Natural killer cell (primary cell): ENCODE results near the gene MAN1A1. TPM values are rescaled to one million over a fixed set of nuclear protein-coding genes. Genes with fewer than 3 reads are reported as not detected.
A peak's percentile ranks its signal among the peaks of the same experiment; 100 is the strongest.

ENCODE experiments used
- ATAC-seq, 3 donors: fragments of 150-1000 bp in 2 of 3; fragments of 200-7000 bp in 1 of 3; cut with Tn5 transposase; 1 replicate in 1 of 3; 2 replicates in 2 of 3; pipeline ENCODE4 v1.10.0; 2021; ENCODE audit warnings: mild to moderate bottlenecking in 2 of 3, moderate library complexity in 2 of 3
- DNase-seq, 2 donors: peaks; one replicate each; pipeline versions ENCODE4 v3.0.0 to v3.0.0-alpha.2; 2013 to 2021; ENCODE audit warnings: mixed read lengths in 1 of 2
- H3K27ac ChIP-seq: one replicate; pipeline ENCODE4 v1.5.1; 2013; ENCODE audit warnings: mild to moderate bottlenecking, low read length
- H3K27me3 ChIP-seq: one replicate; pipeline ENCODE4 v1.6.1; 2013; ENCODE audit warnings: low read length; ENCODE audit not compliant: control insufficient read depth, insufficient read depth
- H3K36me3 ChIP-seq: one replicate; pipeline ENCODE4 v1.6.1; 2013; ENCODE audit warnings: low read length; ENCODE audit not compliant: control insufficient read depth, insufficient read depth
- H3K4me1 ChIP-seq: one replicate; pipeline ENCODE4 v1.6.1; 2013; ENCODE audit warnings: low read length; ENCODE audit not compliant: control insufficient read depth, insufficient read depth
- H3K4me3 ChIP-seq: one replicate; pipeline ENCODE4 v1.5.1; 2013; ENCODE audit warnings: low read length
- H3K9me3 ChIP-seq: one replicate; pipeline ENCODE4 v1.6.1; 2013; ENCODE audit warnings: low read length; ENCODE audit not compliant: control insufficient read depth, insufficient read depth
- H3K27ac Mint-ChIP-seq, 2 donors: one replicate each; pipeline ENCODE4 v1.8.0; 2022; ENCODE audit warnings: mild to moderate bottlenecking in 2 of 2, mixed read lengths in 2 of 2, moderate library complexity in 1 of 2
- H3K27me3 Mint-ChIP-seq, 2 donors: one replicate each; pipeline ENCODE4 v1.8.0; 2022; ENCODE audit warnings: low read depth in 2 of 2, mixed read lengths in 2 of 2
- H3K36me3 Mint-ChIP-seq: one replicate; pipeline ENCODE4 v1.8.0; 2022; ENCODE audit warnings: mixed read lengths
- H3K4me1 Mint-ChIP-seq, 2 donors: one replicate each; pipeline ENCODE4 v1.8.0; 2022; ENCODE audit warnings: mixed read lengths in 2 of 2
- H3K4me3 Mint-ChIP-seq: one replicate; pipeline ENCODE4 v1.8.0; 2022; ENCODE audit warnings: mild to moderate bottlenecking, moderate library complexity, mixed read lengths
- H3K9me3 Mint-ChIP-seq, 2 donors: one replicate each; pipeline ENCODE4 v1.8.0; 2022; ENCODE audit warnings: mixed read lengths in 2 of 2
- CTCF ChIP-seq: fragments of 200-600 bp; IDR thresholded peaks from one replicate; pipeline ENCODE4 v1.8.0; 2022; ENCODE audit warnings: antibody characterized with exemption
- WGBS: methylation state at CpG from one replicate; pipeline ENCODE4 v1.1.7; 2013; ENCODE audit warnings: missing lambda C conversion rate; ENCODE audit not compliant: insufficient coverage; 5-methylcytosine and 5-hydroxymethylcytosine counted together
- intact Hi-C: fragments of 100-400 bp; cut with micrococcal nuclease; formaldehyde crosslinking; loops from one replicate; pipeline ENCODE4 v1.14.2; 2022
- total RNA-seq, 4 donors: library from RNA; stranded (reverse); fragments of 120-200 nt in 1 of 4; gene quantifications; one replicate each; pipeline versions ENCODE4 v1.2.3 to v1.2.4, GENCODE V29; 2013 to 2022

The MAN1A1 gene
- total RNA-seq, 3 donors from 2014 or later (not counting 1 experiment from before 2014, with no cell fraction given) = 45.6 to 54.6 (median 53.6) TPM

DNA sequence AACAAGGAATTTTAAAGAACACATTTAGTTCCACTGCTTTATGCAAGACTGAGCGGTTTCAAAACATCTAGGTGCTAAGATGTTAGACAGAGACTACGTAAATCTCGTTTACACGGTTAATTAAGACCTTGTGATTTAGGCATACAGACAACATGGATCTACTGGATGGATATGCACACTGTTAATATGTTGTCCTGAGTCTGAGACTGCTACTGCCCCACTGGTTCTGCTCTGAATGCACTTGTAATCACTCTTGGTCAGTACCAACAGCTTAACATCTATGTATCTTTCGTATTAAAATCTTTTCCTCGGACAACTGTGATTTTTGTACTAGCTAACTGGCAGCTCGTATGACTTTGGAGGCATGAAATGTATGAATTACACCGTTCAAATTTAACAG, 3.1 kb downstream of the MAN1A1 start:
- intact Hi-C loops = loop anchor here (5.0 kb wide), 1 partner anchor 454 kb away; the partner anchor contains the start of gene ASF1A
- no peak for ATAC-seq
- no peak for TF ChIP-seq CTCF
- Histone ChIP-seq H3K36me3 (no peaks in the 10 kb centered on the region), H3K9me3 (no peaks in the 10 kb centered on the region), H3K4me1 (peaks cover 12% of the 10 kb centered on the region), H3K27me3 (no peaks in the 10 kb centered on the region), H3K4me3 (peak overlapping the region; percentile 80), H3K27ac (peak overlapping the region; percentile 28)
- Mint-ChIP-seq H3K4me1 (peaks cover 65 to 72% of the 10 kb centered on the region in 2 donors), H3K36me3 (no peaks in the 10 kb centered on the region), H3K27ac (peak overlapping the region; percentile 88 to 94), H3K9me3 (no peaks in the 10 kb centered on the region), H3K4me3 (peak overlapping the region; percentile 93), H3K27me3 (no peaks in the 10 kb centered on the region)
- DNase-seq = peak in 1 of 2 donors; percentile 32
- 21% methylated on average over 8 of the region's 8 CpGs for WGBS

DNA sequence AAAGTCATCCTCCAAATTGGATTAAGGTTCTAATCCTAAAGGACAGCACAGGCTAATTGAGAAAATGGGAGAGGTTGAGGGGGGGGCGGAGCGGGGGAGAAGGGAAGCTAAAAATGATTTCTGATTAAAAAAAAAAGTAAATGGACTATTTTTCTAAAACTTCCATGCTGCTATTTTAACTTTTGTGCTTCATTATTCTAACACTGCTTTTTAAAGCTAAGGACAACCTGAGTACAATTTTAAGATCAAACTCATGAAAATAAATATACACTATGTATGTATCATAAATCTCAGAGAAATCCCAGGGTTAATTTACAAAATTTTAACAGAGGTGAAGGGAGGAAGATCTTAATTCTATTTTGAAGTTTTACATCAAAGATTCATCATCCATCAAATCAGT, 4.4 kb downstream of the MAN1A1 start:
- intact Hi-C loops = loop anchor here (5.0 kb wide), 1 partner anchor 453 kb away; the partner anchor contains the start of gene ASF1A
- Mint-ChIP-seq H3K9me3 (no peaks in the 10 kb centered on the region), H3K27ac (peak overlapping the region; percentile 88 to 94), H3K36me3 (no peaks in the 10 kb centered on the region), H3K4me3 (peak overlapping the region; percentile 67), H3K4me1 (peaks cover 66 to 72% of the 10 kb centered on the region in 2 donors), H3K27me3 (no peaks in the 10 kb centered on the region)
- no peak for TF ChIP-seq CTCF
- H3K27me3 ChIP-seq = no peaks in the 10 kb centered on the region
- ATAC-seq (no peak), DNase-seq (no peak)
- no peak overlapping the region for H3K4me3 ChIP-seq
- H3K27ac ChIP-seq = no peak overlapping the region
- no peaks in the 10 kb centered on the region for H3K9me3 ChIP-seq
- H3K4me1 ChIP-seq = peaks cover 13% of the 10 kb centered on the region
- WGBS = no CpG with 5 or more reads among the region's 2 CpGs
- no peaks in the 10 kb centered on the region for H3K36me3 ChIP-seq

GRCh38 chr6:119344306-119344705, 5.3 kb downstream of the MAN1A1 start:
- 50% methylated on average over 1 of the region's 1 CpG for WGBS
- no peaks in the 10 kb centered on the region for H3K9me3 ChIP-seq
- intact Hi-C loops = no loop called here
- H3K4me3 Mint-ChIP-seq = no peak overlapping the region
- no peak for ATAC-seq
- H3K27me3 ChIP-seq = no peaks in the 10 kb centered on the region
- no peak for TF ChIP-seq CTCF
- peaks cover 74 to 80% of the 10 kb centered on the region in 2 donors for H3K4me1 Mint-ChIP-seq
- no peaks in the 10 kb centered on the region for H3K36me3 ChIP-seq
- DNase-seq = no peak
- peak overlapping the region; percentile 88 to 94 for H3K27ac Mint-ChIP-seq
- peaks cover 16% of the 10 kb centered on the region for H3K4me1 ChIP-seq
- no peaks in the 10 kb centered on the region for H3K36me3 Mint-ChIP-seq
- H3K27me3 Mint-ChIP-seq = no peaks in the 10 kb centered on the region
- no peak overlapping the region for H3K27ac ChIP-seq
- no peak overlapping the region for H3K4me3 ChIP-seq
- no peaks in the 10 kb centered on the region for H3K9me3 Mint-ChIP-seq

DNA sequence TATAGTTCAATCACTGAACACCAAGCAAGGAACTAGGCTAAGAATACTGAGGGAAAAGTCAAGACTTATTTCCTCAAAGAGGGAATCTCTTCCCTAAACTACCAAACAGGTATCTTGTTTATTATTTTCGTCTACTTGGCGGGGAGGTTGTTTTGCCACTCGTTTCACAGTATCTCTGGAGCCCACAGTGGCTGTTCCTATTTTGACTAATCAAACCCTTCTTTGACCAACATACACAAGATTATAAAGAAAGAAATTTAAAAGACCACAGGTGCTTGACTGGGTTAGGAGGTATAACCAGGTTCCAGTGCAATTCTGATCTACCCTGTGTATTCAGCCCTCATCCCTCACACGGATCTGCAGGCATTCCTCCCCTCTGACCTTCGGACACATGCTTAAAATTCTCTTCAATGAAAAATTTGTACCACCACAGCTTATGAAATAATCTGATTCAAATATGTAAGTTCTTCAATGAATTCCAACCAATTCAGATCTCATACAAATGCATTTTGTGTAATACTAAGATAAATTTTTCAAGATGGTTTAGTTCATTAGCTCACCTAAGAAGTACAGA, 5.9 kb downstream of the MAN1A1 start:
- no peak overlapping the region for H3K4me3 Mint-ChIP-seq
- no peak for ATAC-seq

More for the DNA sequence above, 5.9 kb downstream of the MAN1A1 start:
- Histone ChIP-seq H3K4me1 (peaks cover 16% of the 10 kb centered on the region), H3K4me3 (no peak overlapping the region), H3K27ac (no peak overlapping the region), H3K36me3 (no peaks in the 10 kb centered on the region), H3K27me3 (no peaks in the 10 kb centered on the region), H3K9me3 (no peaks in the 10 kb centered on the region)
- Mint-ChIP-seq H3K36me3 (no peaks in the 10 kb centered on the region), H3K27ac (peak overlapping the region; percentile 88 to 94), H3K27me3 (no peaks in the 10 kb centered on the region), H3K4me1 (peaks cover 80 to 86% of the 10 kb centered on the region in 2 donors), H3K9me3 (no peaks in the 10 kb centered on the region)
- WGBS = 88% methylated on average over 4 of the region's 5 CpGs
- no peak for DNase-seq
- TF ChIP-seq CTCF = no peak
- intact Hi-C loops = no loop called here
